Right renal cortex interstitium (tissue), 3 donors: ENCODE results near the gene SPNS2. TPM values are rescaled to one million over a fixed set of nuclear protein-coding genes. Genes with fewer than 3 reads are reported as not detected.

ENCODE experiments used
- DNase-seq, 3 donors: peaks; one replicate each; pipeline ENCODE4 v3.0.0-alpha.2; 2013; ENCODE audit warnings: low read depth in 3 of 3, low spot score in 2 of 3
- polyA plus RNA-seq, 3 donors: library from polyadenylated mRNA; unstranded; fragments of 120-200 nt; gene quantifications; one replicate each; pipeline ENCODE4 v1.2.1, GENCODE V29; 2013; ENCODE audit not compliant: insufficient read length in 3 of 3

The SPNS2 gene
- polyA plus RNA-seq, 3 donors = 30.9 to 41.5 (median 37.0) TPM

DNA sequence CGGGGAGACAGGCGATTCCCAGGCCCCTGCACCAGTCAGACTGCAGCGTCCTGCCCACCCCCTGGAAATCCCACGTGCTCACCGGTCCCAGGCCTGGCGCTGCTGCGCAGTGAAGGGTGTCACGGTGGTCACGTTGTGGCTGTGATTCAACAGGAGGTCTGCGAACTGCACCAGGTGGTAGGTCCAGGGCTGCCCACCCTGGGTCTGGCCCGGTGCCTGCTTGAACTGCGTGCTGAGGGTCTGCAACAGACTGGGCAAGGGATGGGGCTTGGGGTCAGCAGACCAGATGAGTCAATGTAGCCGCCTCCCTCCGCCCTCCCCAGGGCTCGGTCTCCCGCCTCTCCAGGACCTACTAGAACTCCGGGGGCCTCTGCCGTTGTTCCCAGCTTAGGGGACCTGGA is 49.4 kb downstream of the SPNS2 start:
- no peak for DNase-seq

DNA sequence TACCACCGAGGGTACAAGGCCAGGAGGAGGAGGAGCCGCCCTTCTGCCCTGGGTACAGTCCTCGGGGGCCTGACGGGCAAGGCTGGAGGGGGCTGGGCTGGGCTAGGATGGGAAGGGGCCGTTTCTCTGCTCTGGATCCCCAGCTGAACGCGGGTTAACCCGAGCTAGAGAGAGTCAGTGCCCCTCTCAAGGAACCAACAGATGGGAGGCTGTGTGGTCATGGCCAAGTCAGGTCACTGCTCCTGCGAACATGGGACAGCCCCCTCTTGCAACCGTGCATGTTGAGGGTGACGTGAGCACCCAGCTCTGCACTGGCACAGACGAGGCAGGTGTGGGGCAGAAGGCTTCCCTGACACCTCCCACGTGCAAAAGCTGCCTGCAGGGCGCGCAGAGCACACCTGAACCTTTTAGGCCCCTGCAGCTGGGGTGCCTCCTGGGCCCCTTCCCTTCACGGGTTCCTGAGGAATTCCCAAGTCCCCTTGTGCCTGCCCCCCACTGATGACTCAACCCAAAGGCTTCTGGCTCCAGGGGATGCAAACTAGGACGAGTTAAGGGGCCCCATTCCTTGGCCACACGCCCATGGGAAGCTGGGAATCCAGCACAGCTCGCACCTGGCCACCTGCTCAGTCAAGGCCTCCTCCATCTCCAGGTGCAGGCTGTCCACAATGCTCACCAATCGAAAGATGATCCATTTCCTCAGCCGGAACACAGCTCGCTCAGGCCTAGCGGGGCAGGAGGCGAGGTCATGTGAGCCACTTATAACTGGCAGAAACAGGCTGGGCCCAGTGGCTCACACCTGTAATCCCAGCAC is 50.2 kb downstream of the SPNS2 start:
- no peak for DNase-seq

DNA sequence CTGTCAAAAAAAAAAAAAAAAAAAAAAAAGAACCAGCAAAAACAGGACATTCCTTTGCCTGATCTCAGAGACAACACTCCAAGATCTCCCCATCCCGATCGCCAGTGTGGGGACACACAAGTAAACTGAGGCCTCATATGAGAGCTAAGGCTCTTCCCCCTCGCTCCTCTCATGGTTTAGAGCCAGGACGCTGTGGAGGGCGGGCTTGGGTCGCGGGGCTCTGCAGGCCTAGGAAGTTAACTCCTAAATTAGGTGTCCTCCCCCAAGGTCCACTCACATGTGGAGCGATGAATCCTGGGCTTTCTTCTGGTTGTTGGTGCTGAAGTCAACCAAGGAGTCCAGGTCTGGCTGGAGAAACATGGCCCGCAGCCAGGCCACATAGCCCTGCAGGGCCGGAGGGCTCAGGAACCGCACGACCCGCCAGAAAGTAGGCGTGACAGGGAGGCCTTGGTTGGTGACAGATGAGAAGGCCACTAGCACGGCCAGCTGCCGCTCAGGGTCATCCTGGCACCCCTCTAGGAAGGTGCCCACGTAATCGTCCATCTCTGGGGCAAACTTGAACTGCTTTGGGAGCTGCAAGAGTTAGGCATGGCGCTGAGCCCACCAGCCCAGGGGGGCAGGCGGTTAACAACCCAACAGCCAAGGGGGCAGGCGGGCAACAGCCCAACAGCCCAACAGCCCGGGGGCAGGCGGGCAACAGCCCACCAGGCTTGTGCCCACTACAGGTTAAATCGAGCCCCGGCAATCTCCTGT is 51.3 kb downstream of the SPNS2 start:
- no peak for DNase-seq

DNA sequence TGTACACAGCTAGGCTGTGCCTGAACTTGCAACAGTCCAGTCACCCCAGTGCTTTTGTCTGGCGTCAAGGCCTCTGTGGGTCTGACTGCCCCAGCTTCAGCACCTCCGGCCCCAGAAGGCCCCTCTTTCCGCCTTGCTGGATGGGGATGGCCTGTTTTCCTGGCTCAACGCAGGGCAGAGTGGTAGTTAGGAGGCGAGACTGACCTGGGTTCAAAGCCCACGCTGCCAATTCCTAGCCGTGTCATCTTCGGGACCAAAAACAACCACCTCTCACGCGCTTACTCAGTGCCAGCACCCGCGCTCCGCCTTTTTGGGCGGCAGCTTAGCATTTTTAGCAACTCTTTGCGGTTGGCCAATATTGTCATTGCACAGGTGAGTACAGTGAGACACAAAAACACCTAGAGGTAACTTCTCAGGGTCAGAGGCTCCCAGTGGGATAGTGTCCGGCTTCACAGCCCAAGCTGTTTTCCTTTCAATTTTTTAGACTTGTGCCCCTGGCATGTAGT is 51.9 kb downstream of the SPNS2 start:
- no peak for DNase-seq

DNA sequence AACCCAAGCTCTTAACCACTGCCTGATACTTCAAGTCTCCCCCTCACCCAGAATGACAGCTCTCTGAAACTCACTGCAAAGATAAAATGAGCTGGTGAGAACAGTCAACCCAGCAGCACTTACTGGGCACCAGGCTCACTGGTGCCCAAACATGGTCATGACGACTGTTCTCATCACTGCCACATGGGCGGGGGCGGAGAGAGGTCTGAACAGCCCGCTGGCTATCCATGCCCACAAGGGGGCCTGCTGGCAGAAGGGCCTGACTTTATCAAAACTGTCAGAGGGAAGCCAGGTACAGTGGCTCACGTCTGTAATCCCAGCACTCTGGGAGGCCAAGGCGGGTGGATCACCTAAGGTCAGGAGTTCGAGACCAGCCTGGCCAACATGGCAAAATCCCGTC is 52.5 kb downstream of the SPNS2 start:
- DNase-seq = no peak

DNA sequence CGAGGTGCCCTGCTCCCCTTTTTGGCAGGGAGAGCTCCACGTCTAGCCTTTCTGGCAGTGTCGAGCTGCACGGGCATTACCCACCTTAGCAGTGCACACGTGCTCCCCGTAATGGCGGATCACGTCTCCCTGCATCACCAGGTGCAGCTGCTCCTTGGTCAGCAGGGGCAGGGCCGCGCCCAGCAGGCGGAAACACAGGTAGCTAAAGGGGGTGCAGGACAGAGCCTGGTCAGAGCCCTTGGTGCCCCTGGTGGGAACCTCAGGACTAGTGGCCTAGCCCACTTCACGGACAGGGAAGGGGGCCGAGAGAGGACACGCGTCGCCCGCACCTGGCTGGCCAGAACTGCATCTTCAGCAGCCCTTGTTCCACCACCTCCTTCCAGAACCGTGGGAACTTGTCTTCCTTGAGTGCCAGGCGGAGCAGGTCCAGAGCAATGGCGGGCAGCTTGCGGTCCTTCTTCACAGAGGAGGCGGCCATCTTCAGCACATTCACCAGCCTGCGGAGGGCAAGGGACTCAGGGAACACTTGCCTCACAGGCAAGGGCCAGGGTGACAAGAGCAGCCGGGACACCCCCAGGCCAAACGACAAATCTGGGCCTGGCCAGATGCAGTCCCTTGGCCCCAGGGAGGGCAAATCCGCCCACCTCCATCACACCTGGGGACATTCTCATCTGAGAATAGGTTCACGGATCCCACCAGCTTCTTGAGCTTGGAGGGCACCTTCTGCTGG is 53.3 kb downstream of the SPNS2 start:
- no peak for DNase-seq

DNA sequence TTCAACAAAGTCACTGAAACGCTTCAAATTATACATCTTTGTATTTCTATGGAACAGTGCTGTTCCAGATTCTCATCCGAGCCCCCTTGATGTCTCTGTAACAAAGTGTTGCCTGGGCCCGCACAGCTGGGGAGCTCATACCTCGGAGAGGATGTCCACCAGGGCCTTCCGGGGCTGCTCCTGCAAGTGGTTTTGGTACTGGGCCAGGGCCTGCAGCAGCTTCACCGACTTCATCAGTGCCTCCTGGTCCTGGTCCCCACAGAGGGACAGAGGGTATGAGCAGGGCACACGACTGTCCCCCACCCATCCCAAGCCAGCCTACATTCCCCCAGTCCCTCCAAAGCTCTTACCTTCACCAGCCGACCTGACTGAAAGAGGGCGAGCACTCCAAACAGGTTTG is 55.0 kb downstream of the SPNS2 start:
- DNase-seq = no peak

DNA sequence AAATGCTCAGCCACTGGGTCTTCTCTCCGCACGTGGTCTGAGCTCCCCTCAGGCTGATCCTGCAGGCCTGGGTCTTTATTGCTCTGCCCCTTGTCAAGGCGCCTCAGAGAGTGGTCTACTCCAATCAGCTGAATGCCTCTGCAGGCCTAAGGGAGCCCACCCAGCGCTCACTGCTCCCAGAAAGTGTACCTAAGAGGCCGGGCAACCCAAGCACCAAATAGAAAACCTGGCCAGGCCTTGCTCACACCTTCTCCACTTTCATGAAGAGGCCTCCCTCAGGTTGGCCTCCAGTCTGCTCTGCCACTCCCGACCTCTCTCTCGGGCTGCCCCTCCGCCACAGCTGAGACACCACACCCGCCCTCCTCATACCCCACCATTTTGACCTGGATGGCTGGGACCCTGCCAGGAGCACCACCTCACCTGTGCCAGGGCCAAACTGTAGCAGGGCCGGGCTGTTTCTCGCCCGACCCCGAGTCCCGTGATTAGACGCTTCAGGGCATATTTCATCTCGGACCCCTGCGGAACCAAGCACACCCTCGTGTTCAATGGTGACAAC is 55.8 kb downstream of the SPNS2 start:
- no peak for DNase-seq

DNA sequence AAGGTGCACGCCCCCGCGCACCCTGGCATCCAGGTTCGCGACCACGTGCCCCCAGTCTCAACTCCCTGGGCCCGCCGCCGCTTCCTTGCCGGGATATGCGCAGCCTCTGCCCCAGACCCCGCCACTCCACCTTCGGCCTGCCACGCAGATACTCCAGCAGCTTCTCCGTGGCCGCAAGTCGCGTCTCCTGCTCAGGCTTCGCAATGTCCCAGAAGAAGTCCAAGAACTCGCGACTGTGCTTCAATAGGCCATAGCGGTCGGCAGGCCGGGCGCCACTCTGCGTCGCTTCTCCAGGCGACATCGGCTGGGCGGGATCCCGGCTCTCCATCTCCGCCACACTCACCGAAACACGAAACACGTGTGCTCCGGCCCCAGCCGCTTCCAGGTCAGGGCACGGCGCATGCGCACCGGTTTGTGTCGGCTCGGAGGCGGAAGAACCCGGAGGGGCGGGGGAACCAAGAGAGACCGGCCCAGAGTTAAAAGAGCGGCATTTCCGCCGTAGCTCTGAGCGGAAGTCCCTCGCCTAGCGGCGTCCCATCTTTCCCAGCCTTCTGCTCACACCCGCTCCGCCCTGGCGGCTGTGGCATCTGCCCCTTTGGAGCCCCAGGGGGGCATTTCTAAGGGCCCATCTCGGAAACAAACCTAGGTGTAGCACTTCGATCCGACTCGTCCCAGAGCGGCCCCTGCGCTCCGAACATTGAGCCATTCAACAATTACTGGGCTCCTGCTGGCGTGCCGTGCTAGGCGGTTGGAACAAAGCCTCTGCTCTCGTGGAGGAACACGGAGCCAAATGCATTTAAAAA is 56.5 kb downstream of the SPNS2 start, which contains the start of gene MYBBP1A:
Gene MYBBP1A, minus strand, starts transcription at position 388 of the 803 bp plus-strand sequence. Its CDS starts 60 bp downstream, at position 328.
- DNase-seq = peak; percentile 85 to 93 (median 86)

DNA sequence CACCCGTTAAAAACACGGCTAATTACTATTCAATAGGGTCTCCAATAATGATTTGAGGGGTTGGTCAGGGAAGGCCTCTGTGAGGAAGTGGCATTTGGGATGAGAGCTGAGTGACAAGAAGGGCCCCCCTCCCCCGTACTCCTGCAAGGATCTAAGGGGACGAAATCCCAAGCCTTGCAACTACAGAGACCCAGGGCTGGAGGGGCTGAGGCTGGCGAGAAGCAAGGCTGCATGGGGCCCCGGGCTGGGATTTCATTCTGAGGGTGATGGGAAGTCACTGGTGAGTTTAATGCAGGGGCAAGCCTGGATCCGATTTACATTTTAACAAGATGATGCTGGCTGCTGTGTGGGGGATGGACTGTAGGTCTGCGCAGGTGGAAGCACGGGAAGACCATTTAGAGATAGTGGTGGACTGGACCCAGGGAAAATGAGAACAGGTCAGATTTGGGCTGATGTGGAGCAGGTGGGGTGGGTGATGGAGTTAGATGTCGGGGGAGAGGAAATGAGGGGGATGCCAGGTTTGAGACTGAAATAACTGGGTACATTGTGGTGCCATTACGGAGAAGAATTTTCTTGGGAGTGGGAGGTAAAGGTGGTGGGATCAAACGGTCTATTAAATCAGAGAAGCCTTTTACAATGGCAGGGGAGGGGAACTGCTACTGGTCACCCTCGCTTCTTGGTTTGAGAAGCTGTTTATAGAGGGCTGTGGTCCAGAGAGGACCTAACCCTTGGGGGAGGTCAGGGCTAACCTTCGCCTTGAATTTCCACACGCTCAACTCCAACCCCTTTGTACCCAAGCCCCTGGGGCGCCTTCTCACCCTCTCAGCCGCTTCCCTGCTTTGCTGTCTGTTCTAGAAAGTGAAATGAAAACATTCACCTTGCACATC is 57.4 kb downstream of the SPNS2 start:
- DNase-seq = no peak

DNA sequence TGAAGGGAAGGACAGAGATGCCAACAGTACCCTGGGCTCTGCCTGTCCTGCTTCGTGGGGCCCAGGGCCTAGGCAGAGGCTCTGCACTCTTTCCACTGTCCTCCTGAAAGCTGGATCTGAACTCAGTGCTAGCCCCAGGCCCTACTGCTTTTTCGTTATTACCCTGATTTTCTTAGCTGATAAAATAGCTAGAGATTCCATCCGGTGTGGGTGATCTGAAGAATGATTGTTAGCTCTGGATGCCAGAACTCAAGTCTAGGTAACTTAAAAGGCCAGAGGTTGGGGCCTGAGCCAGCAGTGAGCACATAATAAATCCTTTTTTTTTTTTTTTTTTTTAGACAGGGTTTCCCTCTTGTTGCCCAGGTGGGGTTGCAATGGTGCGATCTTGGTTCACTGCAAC is 58.3 kb downstream of the SPNS2 start:
- DNase-seq = no peak

DNA sequence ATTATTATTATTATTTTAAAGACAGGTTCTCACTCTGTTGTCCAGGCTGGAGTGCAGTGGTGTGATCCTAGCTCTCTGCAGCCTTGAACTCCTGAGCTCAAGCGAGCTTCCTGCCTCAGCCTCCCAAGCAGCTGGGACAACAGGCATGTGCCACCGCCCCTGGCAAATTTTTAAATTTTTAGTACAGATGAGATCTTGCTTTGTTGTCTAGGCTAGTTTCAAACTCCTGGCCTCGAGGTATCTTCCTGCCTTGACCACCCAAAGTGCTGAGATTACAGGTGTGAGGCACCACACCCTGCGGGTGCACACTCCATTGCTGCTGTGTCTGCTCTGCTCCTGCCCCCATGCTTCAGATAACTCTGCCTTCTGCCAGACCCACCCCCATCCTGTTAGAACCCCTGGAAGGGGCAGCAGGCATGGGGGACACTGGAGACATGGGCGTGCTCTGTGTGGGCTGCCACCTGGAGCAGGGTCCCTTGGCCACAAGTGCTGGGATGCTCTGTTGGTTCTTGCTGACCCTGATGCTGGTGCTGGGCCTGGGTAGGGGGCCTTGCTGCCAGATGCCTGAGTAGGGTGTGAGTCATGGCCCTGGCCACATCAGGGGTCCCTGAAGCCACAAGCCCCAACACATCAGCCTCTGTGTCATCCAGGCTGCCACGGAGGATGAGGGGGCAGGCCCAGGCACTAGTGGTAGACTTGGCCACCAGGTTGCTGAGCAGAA is 59.1 kb downstream of the SPNS2 start:
- no peak for DNase-seq

DNA sequence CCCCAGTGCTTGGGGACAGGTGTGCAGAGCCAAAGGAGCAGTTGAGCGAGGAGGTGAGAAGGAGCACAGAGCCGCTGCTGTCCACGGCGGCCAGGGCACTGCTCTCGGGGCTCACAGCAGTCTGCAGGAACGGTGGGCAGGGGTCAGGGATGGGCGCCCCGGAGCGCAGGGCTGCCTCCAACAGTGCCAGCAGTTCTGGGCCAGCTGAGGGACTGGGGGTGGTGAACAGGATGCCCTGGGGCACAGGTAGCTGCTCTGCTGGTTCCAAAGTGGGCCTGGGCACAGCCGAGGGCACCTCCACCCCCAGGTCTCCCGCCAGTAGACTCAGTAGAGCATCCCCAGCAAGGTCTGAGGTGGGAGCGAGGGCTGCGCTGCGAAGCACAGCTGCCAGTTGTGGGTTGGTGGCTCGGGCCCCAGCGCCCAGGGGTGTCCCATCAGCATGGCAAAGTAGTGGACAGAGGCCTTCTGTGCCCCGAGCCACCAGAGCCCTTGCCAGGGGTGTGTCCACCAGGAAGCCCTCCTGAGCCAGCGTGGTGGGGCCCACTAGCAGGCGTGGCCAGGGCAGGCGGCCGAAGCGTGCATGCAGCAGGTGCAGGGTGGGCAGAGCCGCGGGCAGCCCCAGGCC is 59.8 kb downstream of the SPNS2 start:
- DNase-seq = no peak

DNA sequence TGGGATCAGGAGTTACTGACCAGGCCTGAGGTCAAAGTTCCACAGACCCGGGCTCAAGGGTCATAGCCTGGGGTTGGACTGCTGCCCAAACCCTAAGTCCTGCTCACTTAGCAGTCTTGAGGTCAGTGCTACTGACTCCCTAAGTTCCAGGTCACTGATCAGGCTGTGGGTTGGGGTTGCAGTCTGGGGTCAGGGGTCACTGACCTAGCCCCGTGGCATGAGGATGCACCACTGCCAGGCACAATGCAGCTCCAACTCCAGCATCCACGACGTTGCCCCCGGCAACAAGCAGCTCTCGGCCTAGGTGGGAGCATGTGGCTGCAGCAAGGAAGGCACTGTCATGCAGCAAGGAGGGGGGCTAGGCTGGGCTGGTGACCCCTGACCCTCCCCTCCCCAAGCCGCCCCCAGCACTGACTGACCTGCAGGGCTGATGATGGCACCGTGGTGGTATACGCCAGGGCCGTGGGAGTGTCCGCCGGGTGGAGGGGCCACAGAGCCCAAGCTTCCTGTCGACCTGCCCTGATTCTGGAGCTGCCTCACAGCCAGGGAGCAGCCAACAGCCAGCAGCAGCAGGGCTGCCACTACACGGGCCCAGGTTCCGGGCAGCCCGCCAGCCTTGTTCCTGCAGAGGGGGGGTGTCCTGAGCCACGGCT is 60.6 kb downstream of the SPNS2 start:
- no peak for DNase-seq

DNA sequence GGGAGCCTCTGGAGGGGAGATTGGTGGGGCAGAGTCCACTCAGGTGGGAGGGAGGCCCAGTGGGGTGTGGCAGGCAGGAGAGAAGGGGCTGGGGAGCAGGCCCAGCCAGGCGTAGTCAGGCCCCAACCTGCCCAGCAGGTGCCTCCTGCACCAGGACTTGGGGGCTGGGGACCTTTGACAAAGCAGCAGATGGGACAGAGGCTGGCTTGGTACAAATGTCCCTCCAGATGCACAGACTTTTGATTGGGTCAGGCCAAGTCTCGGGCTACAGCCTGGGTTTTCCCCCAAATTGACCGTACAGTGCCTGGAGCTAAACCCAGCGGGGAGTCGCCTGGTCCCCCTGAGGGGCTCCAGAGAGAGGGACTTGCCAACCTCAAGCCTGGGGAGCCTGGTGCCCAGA is 61.3 kb downstream of the SPNS2 start:
- no peak for DNase-seq

DNA sequence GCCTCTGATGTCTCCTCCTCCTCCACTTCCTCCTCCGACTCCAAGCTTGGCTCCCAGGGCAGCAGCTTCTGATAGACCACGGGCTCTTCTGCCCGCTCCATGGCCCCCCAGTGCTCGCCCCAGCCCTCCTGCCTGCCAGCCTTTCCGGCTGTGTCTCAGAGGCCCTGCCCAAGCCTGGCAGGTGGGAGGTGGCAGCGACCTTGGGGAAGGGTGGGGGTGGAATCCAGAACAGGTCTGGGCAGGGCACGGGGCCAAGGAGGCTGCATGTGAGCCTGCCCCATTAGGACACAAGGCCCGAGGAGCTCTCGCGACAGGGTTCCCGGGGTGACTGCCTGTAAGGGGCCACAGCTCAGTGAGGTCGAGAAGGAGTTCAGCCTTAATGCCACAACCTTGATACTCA is 61.7 kb downstream of the SPNS2 start, which contains the start of gene GGT6:
Gene GGT6, minus strand, starts transcription at position 157 of the 400 bp plus-strand sequence. Its CDS starts 56 bp downstream, at position 101.
- DNase-seq = no peak

DNA sequence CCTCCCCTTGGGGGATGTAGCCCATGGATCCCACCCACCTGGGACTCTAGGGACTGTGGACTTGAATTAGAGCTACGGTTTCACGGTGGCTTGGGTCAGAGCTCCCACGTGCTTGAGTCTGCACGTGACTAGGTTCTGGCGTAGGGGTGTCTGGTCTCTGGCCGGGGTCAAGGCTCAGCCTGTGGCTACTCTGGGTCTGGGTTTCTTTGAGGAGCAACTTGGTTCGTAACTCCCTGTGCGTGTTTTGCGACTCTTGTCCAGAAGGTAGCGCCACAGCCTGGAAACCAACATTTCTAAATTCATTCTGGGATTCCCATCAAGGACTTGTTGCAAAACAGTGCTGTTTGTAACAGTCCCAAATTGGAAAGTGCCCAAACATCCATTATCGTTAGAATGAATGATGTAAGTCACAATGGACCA is 62.2 kb downstream of the SPNS2 start:
- no peak for DNase-seq
